Osteocyte (in vitro differentiated cells): ENCODE results near the gene CELF4. TPM values are rescaled to one million over a fixed set of nuclear protein-coding genes. Genes with fewer than 3 reads are reported as not detected.

Experiments used
- DNase-seq: peaks from one replicate; pipeline ENCODE4 v3.0.0; 2021; ENCODE audit warnings: mixed read lengths; ENCODE audit not compliant: unreplicated experiment; ENCODE audit errors: extremely low spot score
- H3K27ac Mint-ChIP-seq: one replicate; pipeline ENCODE4 v1.8.0; 2021; ENCODE audit warnings: mild to moderate bottlenecking, mixed read lengths; ENCODE audit not compliant: unreplicated experiment
- H3K27me3 Mint-ChIP-seq: one replicate; pipeline ENCODE4 v1.8.0; 2021; ENCODE audit warnings: mixed read lengths; ENCODE audit not compliant: unreplicated experiment
- H3K36me3 Mint-ChIP-seq: one replicate; pipeline ENCODE4 v1.8.0; 2021; ENCODE audit warnings: mixed read lengths; ENCODE audit not compliant: unreplicated experiment
- H3K4me1 Mint-ChIP-seq: one replicate; pipeline ENCODE4 v1.8.0; 2021; ENCODE audit warnings: mixed read lengths; ENCODE audit not compliant: unreplicated experiment
- H3K4me3 Mint-ChIP-seq: one replicate; pipeline ENCODE4 v1.8.0; 2021; ENCODE audit warnings: mild to moderate bottlenecking, moderate library complexity, mixed read lengths; ENCODE audit not compliant: unreplicated experiment
- H3K9me3 Mint-ChIP-seq: one replicate; pipeline ENCODE4 v1.8.0; 2021; ENCODE audit warnings: mixed read lengths; ENCODE audit not compliant: unreplicated experiment
- CTCF ChIP-seq: fragments of 200-600 bp; sonication (generic); IDR thresholded peaks from 2 replicates; pipeline ENCODE4 v1.5.0; 2021; ENCODE audit warnings: antibody characterized with exemption, mild to moderate bottlenecking, moderate library complexity
- total RNA-seq: library from RNA; stranded (reverse); gene quantifications from 2 replicates; pipeline ENCODE4 v1.2.1, GENCODE V29; 2021

CELF4 gene
- total RNA-seq, 1 donor from 2014 or later: not detected

DNA sequence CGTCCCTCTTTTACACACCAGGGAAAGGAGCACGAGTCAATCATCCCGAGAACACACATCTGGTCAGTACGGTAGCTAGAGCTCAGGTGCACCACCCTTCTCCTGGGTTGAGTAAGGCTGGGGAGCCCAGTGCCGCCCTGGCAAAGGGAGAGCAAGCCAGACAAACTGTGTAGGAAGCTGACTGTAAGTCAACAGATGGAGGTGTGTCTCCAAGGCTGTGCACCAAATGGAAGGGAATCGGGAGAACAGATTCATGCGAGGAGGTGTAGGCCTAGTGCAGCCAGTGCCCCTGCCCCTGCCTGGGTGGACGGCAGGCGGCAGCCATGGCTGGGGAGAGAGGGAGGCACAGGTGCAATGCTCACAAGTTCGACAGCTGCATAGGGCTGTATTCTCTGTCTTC is 65.7 kb downstream of the CELF4 start:
- Mint-ChIP-seq H3K4me1 (no peaks in the 10 kb centered on the region), H3K36me3 (no peaks in the 10 kb centered on the region), H3K4me3 (no peak overlapping the region), H3K27me3 (no peaks in the 10 kb centered on the region), H3K27ac (no peak overlapping the region), H3K9me3 (no peaks in the 10 kb centered on the region)
- TF ChIP-seq CTCF: no peak
- DNase-seq: no peak

DNA sequence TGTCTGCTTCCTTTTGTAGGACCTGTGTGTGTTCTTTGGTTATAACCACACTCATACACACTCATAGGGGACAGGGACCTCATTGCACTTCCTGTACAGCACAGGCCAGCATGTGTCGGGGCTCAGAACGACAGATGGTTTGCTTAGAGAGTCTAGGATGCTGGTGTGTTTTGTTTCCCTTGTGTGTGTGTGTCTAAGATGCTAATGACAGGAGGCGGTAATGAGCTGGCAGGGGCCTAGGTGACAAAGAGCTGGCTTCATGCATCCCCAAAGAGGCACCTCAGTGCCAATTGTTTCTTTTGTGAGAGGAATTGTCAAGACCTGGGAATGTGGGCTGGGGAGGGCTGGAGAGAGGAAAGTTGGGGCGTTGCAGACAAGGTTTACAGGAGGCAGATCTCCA is 66.6 kb downstream of the CELF4 start:
- H3K36me3 Mint-ChIP-seq: no peaks in the 10 kb centered on the region
- no peak for DNase-seq
- no peak overlapping the region for H3K27ac Mint-ChIP-seq
- no peak overlapping the region for H3K4me3 Mint-ChIP-seq
- H3K27me3 Mint-ChIP-seq: no peaks in the 10 kb centered on the region
- TF ChIP-seq CTCF: no peak
- H3K4me1 Mint-ChIP-seq: no peaks in the 10 kb centered on the region
- no peaks in the 10 kb centered on the region for H3K9me3 Mint-ChIP-seq

- Mint-ChIP-seq H3K9me3 (no peaks in the 10 kb centered on the region), H3K27ac (no peak overlapping the region), H3K27me3 (no peaks in the 10 kb centered on the region), H3K4me1 (no peaks in the 10 kb centered on the region), H3K36me3 (no peaks in the 10 kb centered on the region), H3K4me3 (no peak overlapping the region)
- DNase-seq: no peak
- TF ChIP-seq CTCF: no peak
Measured at GRCh38 chr18:37497853-37498518, 67.6 kb downstream of the CELF4 start.

DNA sequence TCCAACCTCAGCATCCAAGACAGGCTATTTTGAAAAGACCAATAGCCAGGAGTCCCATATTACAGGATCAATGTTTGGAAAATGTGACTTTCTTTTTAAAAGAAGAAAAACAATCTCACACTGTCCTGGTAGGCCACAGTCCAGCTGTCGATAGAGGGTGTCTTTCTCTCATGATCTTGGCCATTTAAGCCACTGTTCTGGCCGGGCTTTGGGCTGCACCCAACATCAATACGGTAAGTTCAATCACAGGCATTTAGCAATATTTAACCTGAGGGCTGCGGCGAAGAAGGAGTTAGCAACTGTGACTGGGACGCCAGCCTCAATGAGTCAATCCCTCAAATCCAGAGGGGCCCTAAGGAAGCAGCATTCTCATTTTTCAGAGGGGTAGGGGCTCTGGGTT is 69.0 kb downstream of the CELF4 start:
- Mint-ChIP-seq H3K36me3 (no peaks in the 10 kb centered on the region), H3K27ac (no peak overlapping the region), H3K4me1 (no peaks in the 10 kb centered on the region), H3K9me3 (no peaks in the 10 kb centered on the region), H3K27me3 (no peaks in the 10 kb centered on the region), H3K4me3 (no peak overlapping the region)
- DNase-seq: no peak
- TF ChIP-seq CTCF: no peak

DNA sequence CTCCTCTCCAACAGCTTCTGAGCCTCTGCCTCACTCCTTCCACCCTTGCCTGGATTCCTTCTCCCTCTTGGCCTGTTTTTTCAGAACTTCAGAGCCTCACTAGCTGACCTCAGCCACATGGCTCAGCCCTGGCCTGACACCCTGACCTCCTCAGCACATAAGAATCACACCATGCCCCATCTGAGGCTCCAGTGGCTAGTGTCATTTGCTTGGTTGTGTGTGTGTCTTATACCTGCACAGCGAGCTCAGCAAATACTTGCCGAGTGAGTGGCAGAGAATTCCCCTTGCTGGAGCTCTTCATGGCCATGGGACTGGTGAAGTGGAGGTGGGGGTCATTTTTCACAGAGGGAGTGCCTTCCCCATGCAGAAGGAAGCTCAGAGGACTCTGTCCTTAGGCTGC is 70.2 kb downstream of the CELF4 start:
- no peak overlapping the region for H3K27ac Mint-ChIP-seq
- H3K9me3 Mint-ChIP-seq: no peaks in the 10 kb centered on the region
- TF ChIP-seq CTCF: no peak
- H3K36me3 Mint-ChIP-seq: no peaks in the 10 kb centered on the region
- no peaks in the 10 kb centered on the region for H3K27me3 Mint-ChIP-seq
- H3K4me1 Mint-ChIP-seq: no peaks in the 10 kb centered on the region
- DNase-seq: no peak
- no peak overlapping the region for H3K4me3 Mint-ChIP-seq
